ENCODE measurements around the gene GPR158. TPM values are rescaled to one million over a fixed set of nuclear protein-coding genes. Genes with fewer than 3 reads are reported as not detected.

Gene GPR158
- total RNA-seq, 1 donor, result 0.18 TPM

DNA sequence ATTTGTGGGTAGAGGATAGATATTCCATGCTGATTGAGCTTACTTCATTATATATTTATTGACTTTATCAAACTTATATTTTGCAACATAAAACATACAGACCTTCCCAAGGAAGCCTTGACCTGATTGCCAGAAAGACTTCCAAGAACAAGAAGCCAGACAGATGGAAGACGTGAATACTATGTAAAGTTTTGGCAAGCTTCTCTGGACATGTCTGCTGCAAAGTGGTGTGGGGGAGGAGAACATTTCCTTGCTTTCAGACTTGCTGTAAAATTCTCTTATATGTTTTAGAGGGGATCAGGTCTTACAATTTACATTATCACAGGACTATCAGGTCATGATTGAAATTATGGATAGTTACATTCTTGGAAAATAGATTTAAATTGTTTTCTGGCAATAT, 23.4 kb downstream of the GPR158 start:
- no peak overlapping the region for H3K4me3 ChIP-seq (ENCODE audit: low read depth, low read length)
- TF ChIP-seq CTCF (IDR thresholded peaks at IDR 0.05; ENCODE audit: insufficient read depth, low read length), result no peak

DNA sequence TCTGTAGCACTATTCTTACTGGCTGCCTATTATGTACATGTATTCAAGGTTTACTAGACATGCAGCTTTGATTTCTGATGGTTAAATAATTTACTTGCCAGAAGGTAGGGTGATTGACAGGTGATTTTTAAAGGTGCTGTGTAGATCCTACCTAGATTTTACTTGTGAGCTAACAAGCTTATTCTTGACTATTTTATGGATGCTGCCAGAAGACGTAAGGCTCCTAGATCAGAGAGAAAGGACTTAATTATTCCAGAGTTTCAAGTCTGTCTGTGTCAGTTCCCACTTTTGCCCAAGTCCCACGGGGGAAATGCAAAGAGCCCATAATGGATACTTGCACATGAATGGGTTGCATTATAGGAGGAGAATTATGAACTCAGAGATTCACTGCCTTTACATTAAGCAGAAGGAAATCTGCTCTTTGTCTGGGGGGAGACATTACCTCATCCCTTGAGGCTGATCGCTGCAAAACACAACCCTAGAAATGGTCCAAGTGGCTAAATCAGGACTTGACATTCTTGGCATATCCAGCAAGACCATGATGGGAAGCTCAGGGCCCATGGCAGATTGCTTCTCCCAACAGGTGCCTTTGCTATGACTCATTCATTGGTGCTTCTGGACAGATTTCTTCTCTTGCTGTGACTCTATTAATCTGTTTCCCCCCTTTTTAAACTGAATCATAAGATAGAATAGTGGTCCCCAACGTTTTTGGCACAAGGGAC, 32.1 kb downstream of the GPR158 start:
- no peak for DNase-seq (ENCODE audit: low read depth)
- no peak overlapping the region for H3K4me3 ChIP-seq (ENCODE audit: low read depth, low read length)
- no peak for TF ChIP-seq CTCF (IDR thresholded peaks at IDR 0.05; ENCODE audit: insufficient read depth, low read length)

More for the DNA sequence above, 23.4 kb downstream of the GPR158 start:
- no peak for DNase-seq (ENCODE audit: low read depth)

GRCh38 chr10:25209618-25210017, 34.8 kb downstream of the GPR158 start:
- H3K4me3 ChIP-seq (ENCODE audit: low read depth, low read length), result no peak overlapping the region
- no peak for DNase-seq (ENCODE audit: low read depth)
- TF ChIP-seq CTCF (IDR thresholded peaks at IDR 0.05; ENCODE audit: insufficient read depth, low read length), result no peak

DNA sequence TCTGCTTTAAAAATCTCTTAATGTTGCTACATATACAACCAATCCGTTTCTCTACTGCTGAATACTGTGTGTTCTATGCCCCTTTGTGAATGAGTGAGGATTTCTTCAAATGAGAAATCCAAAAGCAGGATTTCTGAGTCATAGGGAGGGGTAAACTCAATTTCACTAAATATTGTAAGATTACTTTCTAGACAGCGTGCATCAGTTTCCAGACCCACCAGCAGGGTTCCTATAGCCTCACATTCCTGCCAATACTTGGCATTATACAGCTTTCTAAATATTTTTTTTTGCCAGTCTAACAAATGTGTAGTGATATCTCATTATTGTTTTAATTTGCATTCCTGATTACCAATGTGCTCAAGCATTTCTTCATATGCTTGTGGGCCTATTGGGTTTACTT, 35.5 kb downstream of the GPR158 start:
- no peak overlapping the region for H3K4me3 ChIP-seq (ENCODE audit: low read depth, low read length)
- no peak for DNase-seq (ENCODE audit: low read depth)
- no peak for TF ChIP-seq CTCF (IDR thresholded peaks at IDR 0.05; ENCODE audit: insufficient read depth, low read length)

DNA sequence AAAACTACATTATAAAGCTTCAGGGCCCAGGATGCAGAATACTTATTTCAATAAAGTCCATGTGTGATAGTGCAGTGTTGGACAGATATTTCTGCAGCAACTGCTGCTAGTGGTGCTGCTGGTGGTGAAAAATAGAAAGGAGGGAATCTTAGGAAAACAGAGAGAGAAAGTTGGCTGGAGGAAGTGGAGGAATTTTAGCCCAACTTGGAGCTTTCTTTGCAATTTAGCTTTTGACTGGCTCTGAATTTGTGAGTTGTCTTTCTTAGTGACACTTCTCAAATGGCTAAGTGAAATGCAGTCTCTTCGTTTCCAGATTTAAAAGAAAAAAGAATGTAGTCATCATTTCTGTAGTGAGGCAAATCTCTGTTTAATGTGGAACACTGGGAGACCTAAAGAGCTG, 45.4 kb downstream of the GPR158 start:
- H3K4me3 ChIP-seq (ENCODE audit: low read depth, low read length), result no peak overlapping the region
- DNase-seq (ENCODE audit: low read depth), result no peak
- no peak for TF ChIP-seq CTCF (IDR thresholded peaks at IDR 0.05; ENCODE audit: insufficient read depth, low read length)

DNA sequence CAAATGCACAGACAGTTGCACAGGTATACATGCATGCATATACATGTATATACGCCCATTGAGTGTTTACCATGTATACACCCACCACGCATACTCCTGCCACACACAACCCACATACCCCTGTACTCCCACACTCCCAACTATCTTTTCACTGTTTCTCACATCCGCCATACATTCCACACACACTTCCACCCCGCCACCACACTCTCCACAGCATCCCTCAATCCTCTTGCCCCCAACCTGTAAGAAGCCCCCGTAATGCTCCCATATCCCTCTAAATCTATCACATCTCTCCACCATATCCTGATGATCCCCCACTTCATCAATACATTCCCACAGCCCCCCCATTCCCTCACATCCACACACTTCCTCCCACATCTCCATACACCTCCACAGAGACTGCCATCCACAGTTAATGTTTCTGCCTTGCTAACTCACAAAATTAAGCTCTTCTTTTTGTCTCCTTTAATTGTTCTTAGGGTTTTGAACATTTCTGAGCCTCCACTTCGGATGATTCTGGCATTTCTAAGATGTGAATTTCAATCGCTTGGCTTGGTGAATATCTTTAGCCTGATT, 47.4 kb downstream of the GPR158 start:
- DNase-seq (ENCODE audit: low read depth), result no peak
- no peak for TF ChIP-seq CTCF (IDR thresholded peaks at IDR 0.05; ENCODE audit: insufficient read depth, low read length)
- H3K4me3 ChIP-seq (ENCODE audit: low read depth, low read length), result no peak overlapping the region
